HG03342 (cell line): ENCODE results near the gene OVOL1.
"Not testable (repeated sequence)": the region's sequence is repeated elsewhere in the genome, so short reads cannot be mapped to it uniquely, and the experiment has no call there.

ENCODE experiments used
- ATAC-seq: cut with Tn5 transposase; IDR thresholded peaks from one replicate; pipeline ENCODE4 v1.9.1; 2021; ENCODE audit warnings: mild to moderate bottlenecking, moderate library complexity; ENCODE audit not compliant: unreplicated experiment

Gene OVOL1

GRCh38 chr11:65786786-65787636 is at the start of gene OVOL1:
Gene OVOL1, plus strand, starts transcription at chr11:65787063. Its CDS starts 311 bp downstream, at chr11:65787374.
- ATAC-seq, result no peak

DNA sequence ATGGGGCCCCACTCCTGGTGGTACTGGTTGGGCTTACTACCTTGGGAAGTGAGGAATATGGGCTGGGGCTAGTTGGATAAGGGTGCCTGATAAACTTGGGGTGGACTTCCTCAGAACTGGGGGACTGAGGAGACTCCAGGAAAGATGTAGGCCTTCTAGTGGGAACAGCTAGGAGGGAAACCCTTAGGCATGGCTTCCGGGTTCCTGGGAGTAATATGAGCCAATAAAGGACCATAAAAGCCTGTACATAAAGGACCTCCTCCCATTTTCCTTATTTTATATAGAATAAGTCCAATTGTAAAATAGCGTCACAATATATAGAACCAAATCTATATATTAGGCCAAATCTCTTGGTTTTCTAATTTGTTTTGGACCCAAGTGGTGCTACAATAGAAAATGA is 47.8 kb upstream of the OVOL1 start:
- ATAC-seq, result no peak

DNA sequence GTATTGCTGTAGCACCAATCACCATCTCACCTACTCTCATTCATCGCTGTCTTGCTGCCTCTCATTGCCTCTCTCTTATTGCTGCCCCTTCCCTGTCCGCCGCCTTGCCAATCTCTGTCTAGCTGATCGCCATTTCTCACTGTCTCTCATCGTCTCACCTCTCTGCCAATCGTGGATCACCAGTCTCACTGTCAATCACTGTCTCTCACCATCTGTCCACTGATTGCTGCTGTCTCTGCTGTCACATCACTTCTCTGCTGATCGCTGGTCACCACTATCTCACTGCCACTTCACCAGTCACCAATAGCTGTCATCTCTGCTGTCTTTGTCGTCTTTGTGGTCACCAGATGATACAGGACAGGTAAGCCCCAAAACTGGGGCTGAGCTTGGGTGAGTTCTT is 45.7 kb upstream of the OVOL1 start:
- no peak for ATAC-seq

DNA sequence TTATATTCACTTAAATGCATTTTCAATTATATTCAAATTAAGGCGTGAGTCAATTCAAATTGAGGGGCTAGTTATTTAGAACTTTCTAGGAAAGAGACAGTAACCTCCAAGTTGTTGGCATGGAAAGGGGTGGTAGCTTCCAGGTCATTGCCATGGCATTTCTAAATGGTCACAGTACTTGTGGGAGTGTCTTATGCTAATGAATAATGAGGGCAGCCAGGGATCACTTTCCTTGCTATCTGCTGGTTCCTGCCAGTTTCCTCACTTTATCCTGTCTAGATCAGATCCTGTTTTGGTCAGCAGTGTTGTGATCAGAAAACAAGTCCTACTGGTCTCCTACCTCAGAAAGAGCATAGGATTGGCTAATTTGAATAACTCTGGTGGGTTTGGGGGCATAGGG is 44.5 kb upstream of the OVOL1 start:
- ATAC-seq, result no peak

- no peak for ATAC-seq
Observed at GRCh38 chr11:65743681-65744025, 43.2 kb upstream of the OVOL1 start.

GRCh38 chr11:65744026-65744698 is 42.7 kb upstream of the OVOL1 start:
- ATAC-seq, result no peak

DNA sequence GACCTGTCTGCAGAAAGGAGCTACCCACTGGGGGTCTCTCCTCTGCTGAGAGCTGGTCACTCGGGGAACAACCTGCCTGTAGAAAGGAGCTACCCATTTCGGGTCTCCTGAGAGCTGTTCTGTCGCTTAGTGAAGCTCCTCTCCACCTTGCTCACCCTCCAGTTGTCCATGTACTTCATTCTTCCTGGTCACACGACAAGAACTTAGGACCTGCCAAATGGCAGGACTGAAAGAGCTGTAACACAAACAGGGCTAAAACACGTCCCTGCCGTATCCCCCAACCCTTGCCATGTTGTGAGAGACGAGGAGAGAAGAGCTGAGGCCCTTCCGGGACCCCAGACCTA is 42.2 kb upstream of the OVOL1 start:
- no peak for ATAC-seq

DNA sequence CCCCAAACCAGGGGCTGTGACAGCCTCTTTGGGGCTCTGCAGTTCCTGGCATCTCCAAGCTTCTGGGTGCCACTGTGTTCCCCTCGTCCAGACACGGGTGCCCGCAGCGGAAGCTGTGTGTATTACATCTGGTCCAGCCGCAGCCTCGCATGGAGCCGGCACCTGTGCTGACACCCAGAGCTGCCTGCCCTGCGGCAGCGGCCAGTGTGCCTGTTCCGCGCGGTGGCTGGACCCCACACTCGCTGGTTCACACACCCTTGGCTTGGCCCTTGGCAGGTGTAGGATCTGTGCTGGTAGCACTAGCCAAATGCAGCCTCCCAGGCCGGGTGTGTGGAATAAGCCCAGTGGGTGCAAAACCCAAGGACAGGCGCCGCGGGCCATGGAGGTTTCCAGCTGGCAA is 41.8 kb upstream of the OVOL1 start:
- ATAC-seq, result no peak

DNA sequence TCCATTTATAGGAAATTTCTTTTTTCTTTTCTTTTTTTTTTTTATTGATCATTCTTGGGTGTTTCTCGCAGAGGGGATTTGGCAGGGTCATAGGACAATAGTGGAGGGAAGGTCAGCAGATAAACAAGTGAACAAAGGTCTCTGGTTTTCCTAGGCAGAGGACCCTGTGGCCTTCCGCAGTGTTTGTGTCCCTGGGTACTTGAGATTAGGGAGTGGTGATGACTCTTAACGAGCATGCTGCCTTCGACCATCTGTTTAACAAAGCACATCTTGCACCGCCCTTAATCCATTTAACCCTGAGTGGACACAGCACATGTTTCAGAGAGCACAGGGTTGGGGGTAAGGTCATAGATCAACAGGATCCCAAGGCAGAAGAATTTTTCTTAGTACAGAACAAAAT is 24.7 kb upstream of the OVOL1 start:
- ATAC-seq, result not testable (repeated sequence)

- not testable (repeated sequence) for ATAC-seq
Observed at GRCh38 chr11:65762816-65763215, 24.0 kb upstream of the OVOL1 start.

- ATAC-seq, result no peak
Observed at GRCh38 chr11:65764434-65764833, 22.4 kb upstream of the OVOL1 start.

DNA sequence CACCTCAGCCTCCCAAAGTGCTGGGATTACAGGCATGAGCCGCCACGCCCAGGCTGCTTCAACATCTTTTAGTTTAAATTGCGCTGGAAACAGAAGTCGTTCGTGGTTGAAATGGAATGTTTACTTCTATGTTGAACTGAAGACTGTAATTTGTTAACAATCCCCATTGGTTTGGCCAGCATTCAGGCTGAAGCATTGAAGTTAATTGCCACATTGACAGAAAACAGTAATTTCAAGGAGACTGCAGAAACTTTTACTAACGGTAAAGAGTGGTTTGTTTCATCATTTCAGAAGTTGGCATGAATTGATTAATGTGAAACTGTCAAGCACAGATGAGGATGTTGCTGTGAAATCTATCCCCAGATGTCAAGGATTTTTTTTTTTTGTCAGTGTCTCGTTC is 20.3 kb upstream of the OVOL1 start:
- ATAC-seq, result no peak

- ATAC-seq, result no peak
Observed at GRCh38 chr11:65767406-65767805, 19.5 kb upstream of the OVOL1 start.

GRCh38 chr11:65767806-65768205 is 19.1 kb upstream of the OVOL1 start:
- ATAC-seq, result not testable (repeated sequence)

- ATAC-seq, result no peak
Observed at GRCh38 chr11:65770951-65771567, 15.8 kb upstream of the OVOL1 start.

DNA sequence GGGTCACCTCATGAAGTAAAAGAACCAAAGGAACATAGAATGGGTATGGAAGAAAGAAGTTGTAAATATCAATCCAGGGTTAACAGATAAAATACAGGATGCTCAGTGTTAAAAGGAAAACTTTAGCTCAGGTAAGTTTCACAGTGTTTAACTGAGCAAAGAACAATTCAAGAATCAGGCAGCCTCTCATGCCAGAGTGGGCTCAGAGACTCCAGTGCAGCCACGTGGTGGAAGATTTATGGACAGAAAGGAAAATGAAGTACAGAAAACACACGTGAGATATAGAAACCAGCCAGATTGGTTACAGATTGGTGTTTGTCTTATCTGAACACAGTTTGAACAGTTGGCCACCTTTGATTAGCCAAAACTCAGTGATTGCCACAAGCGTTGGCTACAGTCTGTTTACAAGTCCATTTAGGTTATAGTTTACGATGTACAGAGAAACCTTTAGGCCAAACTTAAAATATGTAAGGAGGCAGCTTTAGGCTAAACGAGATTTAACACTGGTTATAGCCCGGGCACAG is 15.2 kb upstream of the OVOL1 start:
- no peak for ATAC-seq

GRCh38 chr11:65773784-65774411 is 13.0 kb upstream of the OVOL1 start:
- ATAC-seq, result no peak

DNA sequence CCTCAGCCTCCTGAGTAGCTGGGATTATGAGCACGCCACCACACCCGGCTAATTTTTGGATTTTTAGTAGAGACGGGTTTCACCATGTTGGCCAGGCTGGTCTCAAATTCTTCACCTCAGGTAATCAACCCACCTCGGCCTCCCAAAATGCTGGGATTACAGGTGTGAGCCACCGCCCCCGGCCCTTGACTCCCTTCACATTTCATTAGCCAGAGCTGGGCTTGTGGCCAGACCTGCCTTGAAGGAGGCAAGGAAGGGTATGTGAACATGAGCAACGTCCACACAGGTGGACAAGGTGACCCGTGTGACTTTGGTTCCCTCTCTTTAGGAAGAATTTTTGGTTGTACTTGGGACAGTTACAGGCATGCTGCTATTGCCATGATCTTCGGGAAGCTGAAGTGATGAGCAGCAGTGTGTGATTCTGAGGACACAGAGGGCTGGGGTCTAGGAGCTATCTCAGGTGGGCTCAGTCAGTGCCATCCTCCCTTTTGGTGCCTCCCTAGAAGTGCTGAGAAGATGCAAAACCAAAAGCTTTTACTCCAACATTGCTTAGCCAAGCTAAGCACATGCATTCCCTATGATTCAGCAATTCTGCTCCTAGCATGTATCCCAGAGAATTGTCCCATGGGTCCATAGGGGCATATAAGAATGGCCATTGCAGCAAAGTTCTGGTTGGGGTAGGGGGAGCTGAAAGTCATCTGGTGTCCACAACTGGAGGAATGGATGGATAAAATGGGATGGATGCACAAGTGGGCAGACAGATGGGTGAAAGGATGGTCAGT is 12.1 kb upstream of the OVOL1 start:
- ATAC-seq, result no peak

DNA sequence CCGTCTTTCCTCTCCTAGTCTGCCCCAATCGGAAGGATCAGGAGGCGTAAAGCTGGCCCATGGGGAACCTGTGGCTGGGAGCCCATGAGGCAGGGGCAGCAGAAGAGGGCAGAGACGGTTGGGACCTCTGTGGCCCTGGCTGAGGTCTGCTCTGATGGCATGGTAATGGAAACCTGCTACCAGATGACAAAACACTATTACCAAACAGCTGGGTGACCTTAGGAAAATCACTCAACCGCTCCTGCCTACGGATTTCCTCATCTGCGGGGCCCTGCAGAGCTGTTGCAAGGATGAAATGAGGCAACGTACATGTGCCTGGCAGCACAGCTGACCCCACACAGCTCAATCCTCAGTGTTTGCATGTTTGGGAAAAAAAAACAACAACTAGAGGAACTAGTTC is 10.7 kb upstream of the OVOL1 start:
- no peak for ATAC-seq

- ATAC-seq, result no peak
Observed at GRCh38 chr11:65776710-65777141, 10.1 kb upstream of the OVOL1 start.

DNA sequence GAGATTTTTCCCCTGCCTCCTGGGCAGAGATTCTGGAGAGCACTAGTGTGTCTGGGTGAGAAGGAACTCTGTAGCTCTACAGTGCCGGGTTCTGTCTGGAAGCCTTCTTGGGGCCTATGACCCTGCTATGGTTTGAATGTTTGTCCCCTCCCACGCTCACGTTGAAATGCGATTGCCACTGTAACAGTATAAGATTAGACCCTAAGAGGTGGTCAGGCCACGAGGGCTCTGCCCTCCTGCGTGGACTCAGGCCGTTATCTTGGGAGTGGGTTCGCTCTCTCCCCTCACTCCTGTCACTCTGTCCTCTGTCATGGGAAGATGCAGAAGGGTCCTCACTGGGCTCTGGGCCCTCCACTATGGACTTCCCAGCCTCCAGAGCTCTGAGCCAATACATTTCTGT is 9.6 kb upstream of the OVOL1 start:
- no peak for ATAC-seq
